IPS-NIHi7 (cell line): ENCODE measurements around the gene PNPLA7.
A peak's percentile ranks its signal among the peaks of the same experiment; 100 is the strongest.
"Not testable (repeated sequence)": the region's sequence is repeated elsewhere in the genome, so short reads cannot be mapped to it uniquely, and the experiment has no call there.

Experiments used
- DNase-seq: peaks from one replicate; pipeline ENCODE4 v3.0.0; 2012; ENCODE audit warnings: mixed read lengths; ENCODE audit errors: extremely low spot score

PNPLA7 gene

DNA sequence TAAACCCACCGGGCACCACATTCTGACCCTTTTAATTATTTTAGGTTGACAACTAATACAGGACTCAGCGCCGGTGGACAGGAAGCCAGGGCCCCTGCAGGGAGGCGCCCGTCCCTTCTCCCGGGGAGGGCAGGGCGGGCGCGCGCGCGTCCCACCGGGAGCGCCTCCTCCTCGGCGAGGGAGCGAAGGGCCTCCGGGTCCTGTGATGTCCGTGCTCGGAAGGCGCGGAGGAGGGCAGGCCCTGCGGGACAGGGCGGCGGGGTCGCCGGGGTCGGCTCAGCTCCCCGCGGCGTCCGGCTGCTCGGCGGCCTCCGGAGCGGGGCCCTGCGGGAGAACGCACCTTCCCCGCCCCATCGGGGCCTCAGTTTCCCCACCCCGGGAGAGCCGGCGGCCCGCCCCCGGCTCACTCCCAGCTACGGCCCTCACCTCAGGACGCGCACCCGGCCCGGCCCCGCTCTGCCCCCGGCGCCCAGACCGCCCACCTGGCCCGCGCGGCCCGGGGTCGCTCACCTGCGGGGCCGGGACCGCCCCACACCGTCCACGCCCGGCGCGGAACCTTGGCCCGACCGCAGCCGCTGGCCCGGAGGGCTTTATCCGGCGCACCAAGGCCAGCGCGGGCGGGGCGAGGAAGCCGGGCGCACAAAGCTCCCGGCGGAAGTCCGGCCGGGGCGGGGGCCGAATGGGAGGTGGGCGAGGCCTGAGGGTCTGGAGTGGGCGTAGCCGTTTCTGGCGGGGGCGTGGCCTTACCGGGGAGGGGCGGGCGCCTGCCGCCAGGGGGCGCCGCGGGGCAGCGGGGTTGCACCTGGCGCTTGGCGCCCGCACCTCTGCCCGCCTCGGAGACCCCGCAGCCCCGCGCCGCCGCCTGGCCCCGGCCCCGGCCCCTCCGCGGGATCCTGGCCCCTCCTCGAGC, 127.3 kb downstream of the PNPLA7 start, which contains the start of the genes EXD3 and NOXA1:
Gene EXD3 (minus strand): TSS at position 559 of the 910 bp plus-strand sequence. CDS start 27,805 bp downstream, outside the sequence.
Gene NOXA1 (plus strand): TSS at position 790 of the 910 bp plus-strand sequence. CDS start 137 bp downstream, outside the sequence.
- peak; percentile 98 for DNase-seq

DNA sequence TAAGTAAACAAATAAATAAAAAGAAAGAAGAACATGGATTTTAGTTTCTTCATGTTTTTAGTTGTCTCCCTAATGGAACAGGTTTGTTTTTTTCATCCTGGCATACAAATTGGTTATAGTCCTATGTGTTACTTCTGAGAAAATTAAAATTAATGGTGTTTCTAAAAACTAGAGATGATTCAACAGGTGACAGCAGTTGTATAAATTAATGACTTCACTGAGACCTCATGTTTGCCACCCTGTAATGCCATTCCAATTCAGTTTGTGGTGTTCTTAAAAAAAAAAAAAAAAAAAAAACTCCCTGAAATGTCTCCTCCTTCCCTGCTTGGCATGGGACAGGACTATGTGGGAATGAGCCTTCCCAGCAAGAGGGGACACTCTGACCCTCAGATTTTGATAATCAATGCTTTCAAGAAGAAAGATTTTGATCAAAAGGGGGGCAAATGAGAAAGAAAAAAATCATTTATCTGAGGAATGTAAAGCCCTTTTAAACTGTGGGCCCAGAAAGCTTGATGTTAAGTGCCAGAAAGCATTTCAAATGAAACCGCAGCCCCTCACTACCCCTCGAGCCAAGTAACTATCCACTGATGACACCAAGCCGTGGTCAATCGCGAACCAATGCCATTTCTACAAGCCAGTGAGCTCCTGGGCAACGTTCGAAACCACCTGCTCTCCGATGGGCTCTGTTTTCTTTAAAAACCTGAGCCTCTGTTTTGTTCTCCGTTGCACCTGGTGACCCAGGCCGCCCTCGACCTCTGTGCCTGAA, 128.2 kb downstream of the PNPLA7 start:
- DNase-seq, result no peak

DNA sequence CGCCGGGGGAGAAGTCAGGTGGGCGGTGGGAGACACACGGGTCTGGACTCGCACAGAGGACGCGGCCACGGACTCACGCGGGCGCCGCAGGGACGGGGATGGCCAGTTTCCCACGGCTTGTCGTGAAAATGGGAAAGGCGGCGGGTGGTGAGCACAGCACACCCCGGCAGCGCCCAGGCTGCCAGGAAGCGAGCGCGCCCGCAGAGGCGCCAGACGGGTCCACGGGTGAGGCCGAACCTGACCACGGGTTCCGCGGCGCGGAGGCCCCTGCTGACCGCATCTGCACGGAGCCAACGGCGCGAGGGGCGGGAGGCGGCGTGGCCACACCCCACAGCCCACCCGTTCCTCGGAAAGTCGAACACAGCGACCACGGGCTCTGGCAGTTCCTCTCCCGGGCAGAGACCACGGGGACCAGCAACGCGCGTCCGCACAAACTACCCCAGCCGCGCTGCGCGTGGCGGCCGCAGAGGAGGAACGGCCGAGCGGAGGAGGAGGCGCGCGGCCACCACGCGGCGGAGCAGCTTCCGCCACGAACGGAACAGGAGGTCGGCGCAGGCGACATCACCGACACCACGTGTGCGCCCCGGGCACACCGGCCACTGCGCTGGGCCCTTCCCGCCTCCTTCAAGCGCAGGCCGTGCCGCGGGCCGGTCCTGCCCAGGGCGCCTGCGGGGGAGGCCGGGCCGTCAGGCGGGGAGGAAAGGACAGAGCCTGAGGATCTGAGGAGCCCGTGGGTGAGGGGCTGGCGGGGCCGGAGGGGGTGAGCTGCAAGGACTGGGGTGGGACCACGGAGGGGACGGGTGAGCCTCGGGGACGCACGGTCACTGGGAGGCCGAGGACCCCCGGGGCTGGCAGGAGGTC, 132.8 kb downstream of the PNPLA7 start:
- DNase-seq, result no peak

DNA sequence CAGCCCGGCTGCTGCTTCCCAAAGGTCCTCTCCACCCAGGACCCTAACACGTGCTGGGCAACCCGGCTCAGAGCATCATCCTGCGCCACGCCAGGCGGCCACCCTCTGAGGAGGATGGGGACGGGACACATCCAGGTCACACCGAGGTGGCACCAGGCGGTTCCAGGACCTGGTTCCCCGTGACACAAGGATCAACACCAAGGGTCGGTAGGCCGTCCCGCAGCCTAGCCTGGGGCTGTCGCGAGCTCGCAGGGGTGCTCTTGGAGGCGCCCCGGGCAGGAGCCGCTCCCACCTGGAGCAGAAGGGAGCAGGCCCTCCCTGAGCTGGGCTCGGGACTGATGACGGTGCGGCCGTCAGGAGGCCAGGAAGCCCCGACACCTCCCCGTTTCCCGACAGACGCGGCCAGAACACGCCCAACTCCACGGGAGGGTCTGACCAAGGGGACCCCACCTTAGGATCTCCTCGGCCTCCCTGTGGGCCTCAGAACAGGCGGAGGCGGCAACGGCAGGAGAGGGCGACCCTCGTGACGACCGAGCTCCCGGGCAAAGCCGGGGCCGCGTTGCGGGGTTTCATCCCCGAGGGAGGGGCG, 133.5 kb downstream of the PNPLA7 start:
- DNase-seq, result no peak

DNA sequence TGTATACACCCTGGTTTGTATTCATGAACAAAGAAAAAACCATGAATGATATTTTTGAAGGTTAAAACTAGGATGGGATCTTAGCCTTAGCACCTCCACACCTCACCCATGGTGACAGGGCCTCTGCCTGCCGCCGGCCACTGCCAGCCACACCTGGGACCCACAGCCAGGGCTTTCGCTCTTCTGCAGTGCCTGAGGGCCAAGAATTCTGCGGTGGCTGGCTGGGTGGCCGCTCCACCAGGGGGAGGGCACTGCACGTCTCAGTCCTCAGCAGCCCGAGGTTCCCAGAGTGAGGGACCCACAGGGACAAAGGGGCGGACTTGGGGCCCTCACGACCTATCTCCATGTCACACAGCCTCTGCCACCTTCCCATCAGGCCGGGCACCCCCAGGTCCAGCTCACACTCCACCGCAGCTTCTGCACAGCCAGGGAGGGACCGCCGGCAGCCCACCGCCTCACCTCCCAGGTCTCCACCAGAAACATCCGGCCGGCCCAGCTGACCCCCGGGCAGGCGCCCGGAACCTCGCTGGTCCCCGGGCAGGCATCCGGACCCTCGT, 134.1 kb downstream of the PNPLA7 start:
- no peak for DNase-seq

DNA sequence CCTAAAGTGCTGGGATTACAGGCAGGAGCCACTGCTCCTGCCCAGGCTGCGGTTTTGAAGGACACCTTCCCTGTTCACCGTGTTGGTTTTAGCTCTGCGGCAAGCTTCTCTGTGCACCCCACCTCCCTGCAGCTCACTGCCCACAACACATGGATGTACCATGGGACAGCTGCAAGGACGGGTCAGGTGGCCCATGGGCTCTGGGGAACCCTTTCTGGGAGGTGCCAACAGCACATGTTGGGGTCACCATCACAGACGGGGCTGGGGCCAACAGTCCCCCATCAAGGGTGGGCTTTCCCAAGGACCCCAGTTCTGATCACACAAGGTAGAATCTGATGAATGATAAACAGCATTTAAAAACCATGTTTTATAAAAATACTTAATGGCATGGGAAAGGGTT, 134.8 kb downstream of the PNPLA7 start:
- no peak for DNase-seq

DNA sequence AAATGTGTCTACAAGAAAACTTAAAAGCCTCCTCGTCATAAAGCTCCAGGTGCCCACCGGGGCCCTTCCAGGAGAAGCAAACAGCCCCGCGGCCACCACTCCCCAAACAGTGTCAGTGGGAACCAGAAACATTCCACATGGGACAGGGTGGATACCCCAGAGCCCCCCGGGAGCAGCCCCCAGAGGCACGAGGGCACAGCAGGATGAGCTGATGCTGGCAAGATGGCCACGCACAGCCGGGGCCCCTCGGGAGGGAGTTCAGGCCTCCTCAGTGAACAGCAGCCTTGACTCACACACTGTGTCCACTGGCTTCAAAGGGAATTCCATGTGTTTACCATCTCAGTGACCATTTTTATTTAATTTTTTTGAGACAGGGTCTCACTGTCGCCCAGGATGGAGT, 137.8 kb downstream of the PNPLA7 start:
- DNase-seq, result no peak

DNA sequence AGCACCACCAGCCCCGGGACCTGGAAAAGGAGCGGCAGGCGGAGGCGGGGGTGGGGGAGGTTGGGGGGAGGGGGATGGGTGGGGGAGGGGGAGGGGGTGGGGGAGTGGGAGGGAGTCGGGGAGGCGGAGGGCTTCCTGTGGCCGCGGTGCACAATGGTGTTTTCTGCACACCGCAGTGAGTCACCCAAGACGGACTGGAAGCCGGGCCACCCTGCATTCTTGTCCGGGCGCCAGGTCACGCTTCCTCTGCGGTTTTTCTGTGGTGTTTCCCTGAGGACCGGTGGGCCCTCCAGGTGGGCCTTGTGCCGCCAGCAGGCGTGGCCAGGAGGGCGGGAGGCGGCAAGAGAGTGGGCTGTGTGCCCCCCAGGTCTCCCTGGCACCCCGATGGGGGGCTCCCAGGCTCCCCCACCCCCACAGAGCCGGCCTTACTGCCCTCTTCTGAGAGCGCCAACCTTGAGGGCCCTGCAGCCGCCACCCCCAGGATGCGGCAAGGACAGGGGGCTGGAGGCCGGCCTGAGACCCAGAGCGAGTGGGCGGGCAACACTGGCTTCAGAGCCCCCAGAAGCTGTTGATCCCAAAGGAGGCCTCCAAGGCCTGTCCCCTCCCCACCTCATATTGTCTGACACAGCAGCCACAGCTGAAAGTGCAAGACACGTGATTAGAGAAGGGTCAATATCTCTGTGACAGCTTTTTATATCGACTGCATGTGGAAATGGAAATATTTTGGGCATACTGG, 138.4 kb downstream of the PNPLA7 start:
- no peak for DNase-seq

DNA sequence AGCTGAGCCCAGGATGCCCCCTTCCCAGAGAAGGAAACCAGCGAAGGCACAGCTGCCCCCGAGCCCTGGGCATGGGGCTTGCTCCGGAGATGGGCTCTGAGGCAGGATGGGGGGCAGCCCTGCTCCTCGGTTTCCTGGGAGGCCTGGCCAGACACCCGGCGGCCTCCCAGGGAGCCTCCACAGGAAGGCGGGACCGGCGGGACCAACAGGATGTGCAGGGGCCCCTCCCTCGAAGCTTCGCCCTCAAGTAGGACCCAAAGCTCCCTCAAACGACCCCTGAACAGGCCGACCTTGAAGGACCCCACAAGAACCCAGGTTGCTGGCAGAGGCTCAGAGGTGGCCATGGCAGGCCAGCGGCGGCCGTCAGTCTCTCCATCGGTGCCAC, 138.9 kb downstream of the PNPLA7 start:
- DNase-seq, result no peak

DNA sequence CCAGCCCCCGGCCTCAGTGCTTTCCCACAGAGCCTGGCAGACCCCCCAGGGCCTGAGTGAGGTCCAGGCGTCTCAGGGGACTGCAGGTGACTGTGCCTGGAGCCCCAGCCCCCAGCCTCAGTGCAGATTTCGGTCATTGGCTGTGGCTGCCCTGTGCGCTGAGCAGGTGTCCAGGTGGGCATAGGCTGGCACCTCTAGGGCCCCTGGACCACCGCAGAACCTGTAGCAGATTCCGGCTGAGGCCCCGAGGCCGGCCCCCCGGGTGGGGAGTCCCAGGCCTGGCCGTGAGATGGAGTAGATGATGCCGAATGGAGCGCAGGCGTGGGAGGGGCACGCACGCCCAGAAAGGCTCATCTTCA, 139.3 kb downstream of the PNPLA7 start:
- DNase-seq, result no peak

DNA sequence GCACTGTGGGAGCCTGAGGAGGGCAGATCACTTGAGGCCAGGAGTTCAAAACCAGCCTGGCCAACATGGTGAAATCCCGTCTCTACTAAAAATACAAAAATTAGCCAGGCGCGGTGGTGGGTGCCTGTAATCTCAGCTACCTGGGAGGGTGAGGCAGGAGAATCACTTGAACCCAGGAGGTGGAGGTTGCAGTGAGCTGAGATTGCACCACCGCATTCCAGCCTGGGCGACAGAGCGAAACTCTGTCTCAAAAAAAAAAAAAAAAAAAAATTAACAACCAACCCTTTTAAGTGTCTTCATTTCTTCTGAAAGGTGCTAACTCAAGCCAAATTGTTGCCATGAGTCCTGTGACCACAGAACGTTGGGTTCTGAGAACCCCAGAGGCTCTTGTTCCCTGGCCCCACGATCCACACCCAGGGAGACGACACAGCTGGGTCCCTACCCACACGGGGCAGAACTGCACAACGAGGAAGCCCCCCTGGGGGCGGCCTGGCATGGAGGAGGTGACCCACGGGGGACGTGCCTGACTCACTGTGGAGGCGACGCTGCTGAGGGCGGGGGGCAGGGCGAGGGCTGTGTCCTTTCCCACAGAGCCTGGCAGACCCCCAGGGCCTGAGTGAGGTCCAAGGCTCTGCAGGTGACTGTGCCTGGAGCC, 139.8 kb downstream of the PNPLA7 start:
- not testable (repeated sequence) for DNase-seq
